ENCODE results near the gene INSL3. TPM values are rescaled to one million over a fixed set of nuclear protein-coding genes. Genes with fewer than 3 reads are reported as not detected.

The INSL3 gene
- total and polyA plus RNA-seq, 2 of the 13 experiments (the other 11 are each of a cell fraction or from before 2014, with no cell fraction given): 0.30 TPM; not detected in 1

DNA sequence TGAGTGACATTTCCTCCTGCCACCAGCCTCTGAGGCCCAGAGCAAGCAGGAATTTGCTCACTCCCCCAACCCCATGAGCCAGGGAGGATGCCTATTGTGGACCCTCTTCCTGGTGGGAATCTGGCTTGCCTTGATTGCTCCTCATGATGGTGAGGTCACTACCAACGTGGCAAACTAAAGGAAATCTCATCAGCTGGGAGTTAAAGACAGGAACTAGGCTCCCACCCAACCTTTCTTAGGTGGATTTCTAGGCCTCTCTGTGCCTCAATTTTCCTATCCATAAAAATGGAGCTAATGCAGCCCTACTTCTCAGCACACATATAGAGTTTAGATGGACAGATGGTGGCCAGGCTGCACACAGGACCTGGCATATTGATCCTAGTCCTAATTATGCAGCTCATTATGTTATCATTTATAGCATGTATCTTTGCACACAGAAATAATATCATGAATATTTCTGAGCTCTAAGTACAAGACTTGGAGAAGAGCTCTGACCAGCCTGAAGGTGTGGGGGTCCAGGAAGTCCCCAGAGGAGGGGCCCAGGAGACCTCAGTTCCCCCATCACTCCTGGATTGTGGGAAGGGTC, 24.4 kb downstream of the INSL3 start (continued):
- TF ChIP-seq, protein P1, sequence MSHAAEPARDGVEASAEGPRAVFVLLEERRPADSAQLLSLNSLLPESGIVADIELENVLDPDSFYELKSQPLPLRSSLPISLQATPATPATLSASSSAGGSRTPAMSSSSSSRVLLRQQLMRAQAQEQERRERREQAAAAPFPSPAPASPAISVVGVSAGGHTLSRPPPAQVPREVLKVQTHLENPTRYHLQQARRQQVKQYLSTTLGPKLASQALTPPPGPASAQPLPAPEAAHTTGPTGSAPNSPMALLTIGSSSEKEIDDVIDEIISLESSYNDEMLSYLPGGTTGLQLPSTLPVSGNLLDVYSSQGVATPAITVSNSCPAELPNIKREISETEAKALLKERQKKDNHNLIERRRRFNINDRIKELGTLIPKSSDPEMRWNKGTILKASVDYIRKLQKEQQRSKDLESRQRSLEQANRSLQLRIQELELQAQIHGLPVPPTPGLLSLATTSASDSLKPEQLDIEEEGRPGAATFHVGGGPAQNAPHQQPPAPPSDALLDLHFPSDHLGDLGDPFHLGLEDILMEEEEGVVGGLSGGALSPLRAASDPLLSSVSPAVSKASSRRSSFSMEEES (CRISPR knock-in tag; IDR thresholded peaks at IDR 0.05): no peak
- TF ChIP-seq ZNF737 (CRISPR knock-in tag; IDR thresholded peaks at IDR 0.05; ENCODE audit: borderline replicate concordance) (no peak), SALL1 (CRISPR knock-in tag; IDR thresholded peaks at IDR 0.05) (no peak; the same call in 1 of the 2 replicates), HDAC2 (CRISPR knock-in tag; IDR thresholded peaks at IDR 0.05) (peak; percentile 29; the same call in 1 of the 2 replicates), ZNF317 (CRISPR knock-in tag; IDR thresholded peaks at IDR 0.05) (0 out of 2 replicates have a peak, but pooled peaks have one; percentile 55), MLLT10 (CRISPR knock-in tag; IDR thresholded peaks at IDR 0.05) (no peak), ZSCAN29 (CRISPR knock-in tag; conservative IDR thresholded peaks at IDR 0.05) (no peak), ZMYM3 (CRISPR knock-in tag; IDR thresholded peaks at IDR 0.05) (peak; percentile 89; the same call in 1 of the 2 replicates), FOXP1 (IDR thresholded peaks at IDR 0.05) (no peak), FOXP1 (CRISPR knock-in tag; IDR thresholded peaks at IDR 0.05) (0 out of 2 replicates have a peak, but pooled peaks have one; percentile 1), RCOR2 (CRISPR knock-in tag; IDR thresholded peaks at IDR 0.05) (peak; percentile 71), ZNF644 (CRISPR knock-in tag; IDR thresholded peaks at IDR 0.05; ENCODE audit: low read depth) (no peak), TSC22D2 (CRISPR knock-in tag; IDR thresholded peaks at IDR 0.05; ENCODE audit: borderline replicate concordance) (no peak), ZNF530 (CRISPR knock-in tag; IDR thresholded peaks at IDR 0.05; ENCODE audit: low read depth) (no peak), PRPF4 (IDR thresholded peaks at IDR 0.05; ENCODE audit: low read depth, low read length, poor library complexity, severe bottlenecking) (no peak), KDM1A (CRISPR knock-in tag; IDR thresholded peaks at IDR 0.05) (peak; percentile 84; the same call in 1 of the 2 replicates), HOXA3 (CRISPR knock-in tag; IDR thresholded peaks at IDR 0.05) (no peak)
- TF ChIP-seq, protein P2, sequence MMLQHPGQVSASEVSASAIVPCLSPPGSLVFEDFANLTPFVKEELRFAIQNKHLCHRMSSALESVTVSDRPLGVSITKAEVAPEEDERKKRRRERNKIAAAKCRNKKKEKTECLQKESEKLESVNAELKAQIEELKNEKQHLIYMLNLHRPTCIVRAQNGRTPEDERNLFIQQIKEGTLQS (CRISPR knock-in tag; IDR thresholded peaks at IDR 0.05): no peak
- TF ChIP-seq, protein P3, sequence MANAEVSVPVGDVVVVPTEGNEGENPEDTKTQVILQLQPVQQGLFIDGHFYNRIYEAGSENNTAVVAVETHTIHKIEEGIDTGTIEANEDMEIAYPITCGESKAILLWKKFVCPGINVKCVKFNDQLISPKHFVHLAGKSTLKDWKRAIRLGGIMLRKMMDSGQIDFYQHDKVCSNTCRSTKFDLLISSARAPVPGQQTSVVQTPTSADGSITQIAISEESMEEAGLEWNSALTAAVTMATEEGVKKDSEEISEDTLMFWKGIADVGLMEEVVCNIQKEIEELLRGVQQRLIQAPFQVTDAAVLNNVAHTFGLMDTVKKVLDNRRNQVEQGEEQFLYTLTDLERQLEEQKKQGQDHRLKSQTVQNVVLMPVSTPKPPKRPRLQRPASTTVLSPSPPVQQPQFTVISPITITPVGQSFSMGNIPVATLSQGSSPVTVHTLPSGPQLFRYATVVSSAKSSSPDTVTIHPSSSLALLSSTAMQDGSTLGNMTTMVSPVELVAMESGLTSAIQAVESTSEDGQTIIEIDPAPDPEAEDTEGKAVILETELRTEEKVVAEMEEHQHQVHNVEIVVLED (CRISPR knock-in tag; IDR thresholded peaks at IDR 0.05; ENCODE audit: borderline replicate concordance): no peak; the same call in 1 of the 2 replicates
- TF ChIP-seq, protein P4, sequence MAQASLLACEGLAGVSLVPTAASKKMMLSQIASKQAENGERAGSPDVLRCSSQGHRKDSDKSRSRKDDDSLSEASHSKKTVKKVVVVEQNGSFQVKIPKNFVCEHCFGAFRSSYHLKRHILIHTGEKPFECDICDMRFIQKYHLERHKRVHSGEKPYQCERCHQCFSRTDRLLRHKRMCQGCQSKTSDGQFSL (CRISPR knock-in tag; IDR thresholded peaks at IDR 0.05): no peak
- TF ChIP-seq, protein P5, sequence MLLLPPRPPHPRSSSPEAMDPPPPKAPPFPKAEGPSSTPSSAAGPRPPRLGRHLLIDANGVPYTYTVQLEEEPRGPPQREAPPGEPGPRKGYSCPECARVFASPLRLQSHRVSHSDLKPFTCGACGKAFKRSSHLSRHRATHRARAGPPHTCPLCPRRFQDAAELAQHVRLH (CRISPR knock-in tag; IDR thresholded peaks at IDR 0.05; ENCODE audit: borderline replicate concordance, low read depth): peak; percentile 49; the same call in 1 of the 2 replicates
- TF ChIP-seq, protein P6, sequence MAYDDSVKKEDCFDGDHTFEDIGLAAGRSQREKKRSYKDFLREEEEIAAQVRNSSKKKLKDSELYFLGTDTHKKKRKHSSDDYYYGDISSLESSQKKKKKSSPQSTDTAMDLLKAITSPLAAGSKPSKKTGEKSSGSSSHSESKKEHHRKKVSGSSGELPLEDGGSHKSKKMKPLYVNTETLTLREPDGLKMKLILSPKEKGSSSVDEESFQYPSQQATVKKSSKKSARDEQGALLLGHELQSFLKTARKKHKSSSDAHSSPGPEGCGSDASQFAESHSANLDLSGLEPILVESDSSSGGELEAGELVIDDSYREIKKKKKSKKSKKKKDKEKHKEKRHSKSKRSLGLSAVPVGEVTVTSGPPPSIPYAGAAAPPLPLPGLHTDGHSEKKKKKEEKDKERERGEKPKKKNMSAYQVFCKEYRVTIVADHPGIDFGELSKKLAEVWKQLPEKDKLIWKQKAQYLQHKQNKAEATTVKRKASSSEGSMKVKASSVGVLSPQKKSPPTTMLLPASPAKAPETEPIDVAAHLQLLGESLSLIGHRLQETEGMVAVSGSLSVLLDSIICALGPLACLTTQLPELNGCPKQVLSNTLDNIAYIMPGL (CRISPR knock-in tag; IDR thresholded peaks at IDR 0.05; ENCODE audit: borderline replicate concordance in 1 of 2, low read depth in 1 of 2): no peak
